ENCODE measurements around the gene ASCL4.

DNA sequence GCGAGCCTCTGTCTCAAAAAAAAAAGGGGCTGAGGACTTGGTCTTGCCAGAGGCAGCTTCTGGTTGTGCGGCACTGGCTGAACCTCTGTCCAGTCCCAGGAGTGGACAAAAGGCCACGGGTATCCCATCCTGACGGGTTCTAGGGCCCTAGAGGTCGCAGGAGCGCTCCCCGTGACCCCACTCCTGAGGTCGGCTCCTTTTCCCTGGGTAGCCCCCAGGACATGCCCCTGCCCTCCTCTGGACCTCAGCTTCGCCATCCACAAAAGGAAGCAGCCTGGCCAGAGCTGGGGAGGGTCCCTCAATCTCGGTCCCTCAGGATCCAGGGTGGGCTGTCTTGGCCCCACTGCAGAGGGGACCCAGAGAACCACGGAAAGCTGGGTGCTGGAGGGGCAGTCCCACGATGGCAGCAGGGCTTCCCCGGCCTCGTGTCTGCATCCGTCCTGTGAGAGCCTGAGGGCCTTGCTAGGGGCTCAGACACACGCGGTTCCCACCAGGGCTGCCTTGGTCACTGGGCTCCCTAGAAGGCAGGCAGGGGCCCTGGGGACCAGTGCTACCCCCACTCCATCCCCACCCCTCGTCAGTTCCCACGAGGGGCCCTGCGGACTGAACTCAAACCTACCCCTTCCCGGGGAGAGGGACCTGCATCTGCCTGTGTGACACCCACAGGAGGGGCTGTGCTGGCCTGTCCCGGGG is 31.1 kb downstream of the ASCL4 start:
- TF ChIP-seq, protein P1, sequence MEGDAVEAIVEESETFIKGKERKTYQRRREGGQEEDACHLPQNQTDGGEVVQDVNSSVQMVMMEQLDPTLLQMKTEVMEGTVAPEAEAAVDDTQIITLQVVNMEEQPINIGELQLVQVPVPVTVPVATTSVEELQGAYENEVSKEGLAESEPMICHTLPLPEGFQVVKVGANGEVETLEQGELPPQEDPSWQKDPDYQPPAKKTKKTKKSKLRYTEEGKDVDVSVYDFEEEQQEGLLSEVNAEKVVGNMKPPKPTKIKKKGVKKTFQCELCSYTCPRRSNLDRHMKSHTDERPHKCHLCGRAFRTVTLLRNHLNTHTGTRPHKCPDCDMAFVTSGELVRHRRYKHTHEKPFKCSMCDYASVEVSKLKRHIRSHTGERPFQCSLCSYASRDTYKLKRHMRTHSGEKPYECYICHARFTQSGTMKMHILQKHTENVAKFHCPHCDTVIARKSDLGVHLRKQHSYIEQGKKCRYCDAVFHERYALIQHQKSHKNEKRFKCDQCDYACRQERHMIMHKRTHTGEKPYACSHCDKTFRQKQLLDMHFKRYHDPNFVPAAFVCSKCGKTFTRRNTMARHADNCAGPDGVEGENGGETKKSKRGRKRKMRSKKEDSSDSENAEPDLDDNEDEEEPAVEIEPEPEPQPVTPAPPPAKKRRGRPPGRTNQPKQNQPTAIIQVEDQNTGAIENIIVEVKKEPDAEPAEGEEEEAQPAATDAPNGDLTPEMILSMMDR (conservative IDR thresholded peaks at IDR 0.05; ENCODE audit: low read depth in 2 of 2): no peak
- TF ChIP-seq EZH2phosphoT487 (IDR thresholded peaks at IDR 0.05; ENCODE audit: unreplicated experiment) (no peak), JUNB (IDR thresholded peaks at IDR 0.05; ENCODE audit: unreplicated experiment) (no peak)
- TF ChIP-seq, protein P2, sequence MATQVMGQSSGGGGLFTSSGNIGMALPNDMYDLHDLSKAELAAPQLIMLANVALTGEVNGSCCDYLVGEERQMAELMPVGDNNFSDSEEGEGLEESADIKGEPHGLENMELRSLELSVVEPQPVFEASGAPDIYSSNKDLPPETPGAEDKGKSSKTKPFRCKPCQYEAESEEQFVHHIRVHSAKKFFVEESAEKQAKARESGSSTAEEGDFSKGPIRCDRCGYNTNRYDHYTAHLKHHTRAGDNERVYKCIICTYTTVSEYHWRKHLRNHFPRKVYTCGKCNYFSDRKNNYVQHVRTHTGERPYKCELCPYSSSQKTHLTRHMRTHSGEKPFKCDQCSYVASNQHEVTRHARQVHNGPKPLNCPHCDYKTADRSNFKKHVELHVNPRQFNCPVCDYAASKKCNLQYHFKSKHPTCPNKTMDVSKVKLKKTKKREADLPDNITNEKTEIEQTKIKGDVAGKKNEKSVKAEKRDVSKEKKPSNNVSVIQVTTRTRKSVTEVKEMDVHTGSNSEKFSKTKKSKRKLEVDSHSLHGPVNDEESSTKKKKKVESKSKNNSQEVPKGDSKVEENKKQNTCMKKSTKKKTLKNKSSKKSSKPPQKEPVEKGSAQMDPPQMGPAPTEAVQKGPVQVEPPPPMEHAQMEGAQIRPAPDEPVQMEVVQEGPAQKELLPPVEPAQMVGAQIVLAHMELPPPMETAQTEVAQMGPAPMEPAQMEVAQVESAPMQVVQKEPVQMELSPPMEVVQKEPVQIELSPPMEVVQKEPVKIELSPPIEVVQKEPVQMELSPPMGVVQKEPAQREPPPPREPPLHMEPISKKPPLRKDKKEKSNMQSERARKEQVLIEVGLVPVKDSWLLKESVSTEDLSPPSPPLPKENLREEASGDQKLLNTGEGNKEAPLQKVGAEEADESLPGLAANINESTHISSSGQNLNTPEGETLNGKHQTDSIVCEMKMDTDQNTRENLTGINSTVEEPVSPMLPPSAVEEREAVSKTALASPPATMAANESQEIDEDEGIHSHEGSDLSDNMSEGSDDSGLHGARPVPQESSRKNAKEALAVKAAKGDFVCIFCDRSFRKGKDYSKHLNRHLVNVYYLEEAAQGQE (IDR thresholded peaks at IDR 0.05; ENCODE audit: unreplicated experiment): no peak
- TF ChIP-seq, protein P3, sequence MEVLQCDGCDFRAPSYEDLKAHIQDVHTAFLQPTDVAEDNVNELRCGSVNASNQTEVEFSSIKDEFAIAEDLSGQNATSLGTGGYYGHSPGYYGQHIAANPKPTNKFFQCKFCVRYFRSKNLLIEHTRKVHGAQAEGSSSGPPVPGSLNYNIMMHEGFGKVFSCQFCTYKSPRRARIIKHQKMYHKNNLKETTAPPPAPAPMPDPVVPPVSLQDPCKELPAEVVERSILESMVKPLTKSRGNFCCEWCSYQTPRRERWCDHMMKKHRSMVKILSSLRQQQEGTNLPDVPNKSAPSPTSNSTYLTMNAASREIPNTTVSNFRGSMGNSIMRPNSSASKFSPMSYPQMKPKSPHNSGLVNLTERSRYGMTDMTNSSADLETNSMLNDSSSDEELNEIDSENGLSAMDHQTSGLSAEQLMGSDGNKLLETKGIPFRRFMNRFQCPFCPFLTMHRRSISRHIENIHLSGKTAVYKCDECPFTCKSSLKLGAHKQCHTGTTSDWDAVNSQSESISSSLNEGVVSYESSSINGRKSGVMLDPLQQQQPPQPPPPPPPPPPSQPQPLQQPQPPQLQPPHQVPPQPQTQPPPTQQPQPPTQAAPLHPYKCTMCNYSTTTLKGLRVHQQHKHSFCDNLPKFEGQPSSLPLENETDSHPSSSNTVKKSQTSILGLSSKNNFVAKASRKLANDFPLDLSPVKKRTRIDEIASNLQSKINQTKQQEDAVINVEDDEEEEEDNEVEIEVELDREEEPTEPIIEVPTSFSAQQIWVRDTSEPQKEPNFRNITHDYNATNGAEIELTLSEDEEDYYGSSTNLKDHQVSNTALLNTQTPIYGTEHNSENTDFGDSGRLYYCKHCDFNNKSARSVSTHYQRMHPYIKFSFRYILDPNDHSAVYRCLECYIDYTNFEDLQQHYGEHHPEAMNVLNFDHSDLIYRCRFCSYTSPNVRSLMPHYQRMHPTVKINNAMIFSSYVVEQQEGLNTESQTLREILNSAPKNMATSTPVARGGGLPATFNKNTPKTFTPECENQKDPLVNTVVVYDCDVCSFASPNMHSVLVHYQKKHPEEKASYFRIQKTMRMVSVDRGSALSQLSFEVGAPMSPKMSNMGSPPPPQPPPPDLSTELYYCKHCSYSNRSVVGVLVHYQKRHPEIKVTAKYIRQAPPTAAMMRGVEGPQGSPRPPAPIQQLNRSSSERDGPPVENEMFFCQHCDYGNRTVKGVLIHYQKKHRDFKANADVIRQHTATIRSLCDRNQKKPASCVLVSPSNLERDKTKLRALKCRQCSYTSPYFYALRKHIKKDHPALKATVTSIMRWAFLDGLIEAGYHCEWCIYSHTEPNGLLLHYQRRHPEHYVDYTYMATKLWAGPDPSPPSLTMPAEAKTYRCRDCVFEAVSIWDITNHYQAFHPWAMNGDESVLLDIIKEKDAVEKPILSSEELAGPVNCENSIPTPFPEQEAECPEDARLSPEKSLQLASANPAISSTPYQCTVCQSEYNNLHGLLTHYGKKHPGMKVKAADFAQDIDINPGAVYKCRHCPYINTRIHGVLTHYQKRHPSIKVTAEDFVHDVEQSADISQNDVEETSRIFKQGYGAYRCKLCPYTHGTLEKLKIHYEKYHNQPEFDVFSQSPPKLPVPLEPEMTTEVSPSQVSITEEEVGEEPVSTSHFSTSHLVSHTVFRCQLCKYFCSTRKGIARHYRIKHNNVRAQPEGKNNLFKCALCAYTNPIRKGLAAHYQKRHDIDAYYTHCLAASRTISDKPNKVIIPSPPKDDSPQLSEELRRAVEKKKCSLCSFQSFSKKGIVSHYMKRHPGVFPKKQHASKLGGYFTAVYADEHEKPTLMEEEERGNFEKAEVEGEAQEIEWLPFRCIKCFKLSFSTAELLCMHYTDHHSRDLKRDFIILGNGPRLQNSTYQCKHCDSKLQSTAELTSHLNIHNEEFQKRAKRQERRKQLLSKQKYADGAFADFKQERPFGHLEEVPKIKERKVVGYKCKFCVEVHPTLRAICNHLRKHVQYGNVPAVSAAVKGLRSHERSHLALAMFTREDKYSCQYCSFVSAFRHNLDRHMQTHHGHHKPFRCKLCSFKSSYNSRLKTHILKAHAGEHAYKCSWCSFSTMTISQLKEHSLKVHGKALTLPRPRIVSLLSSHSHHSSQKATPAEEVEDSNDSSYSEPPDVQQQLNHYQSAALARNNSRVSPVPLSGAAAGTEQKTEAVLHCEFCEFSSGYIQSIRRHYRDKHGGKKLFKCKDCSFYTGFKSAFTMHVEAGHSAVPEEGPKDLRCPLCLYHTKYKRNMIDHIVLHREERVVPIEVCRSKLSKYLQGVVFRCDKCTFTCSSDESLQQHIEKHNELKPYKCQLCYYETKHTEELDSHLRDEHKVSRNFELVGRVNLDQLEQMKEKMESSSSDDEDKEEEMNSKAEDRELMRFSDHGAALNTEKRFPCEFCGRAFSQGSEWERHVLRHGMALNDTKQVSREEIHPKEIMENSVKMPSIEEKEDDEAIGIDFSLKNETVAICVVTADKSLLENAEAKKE (CRISPR knock-in tag; IDR thresholded peaks at IDR 0.05): no peak
